NCI-H146 (cell line): Measurements from ENCODE around the gene SLC35F3.
"Not testable (repeated sequence)": the region's sequence is repeated elsewhere in the genome, so short reads cannot be mapped to it uniquely, and the experiment has no call there.

Source experiments
- DNase-seq: peaks from one replicate; lab custom pipeline; 2025; lab: John Stamatoyannopoulos, UW

The SLC35F3 gene

DNA sequence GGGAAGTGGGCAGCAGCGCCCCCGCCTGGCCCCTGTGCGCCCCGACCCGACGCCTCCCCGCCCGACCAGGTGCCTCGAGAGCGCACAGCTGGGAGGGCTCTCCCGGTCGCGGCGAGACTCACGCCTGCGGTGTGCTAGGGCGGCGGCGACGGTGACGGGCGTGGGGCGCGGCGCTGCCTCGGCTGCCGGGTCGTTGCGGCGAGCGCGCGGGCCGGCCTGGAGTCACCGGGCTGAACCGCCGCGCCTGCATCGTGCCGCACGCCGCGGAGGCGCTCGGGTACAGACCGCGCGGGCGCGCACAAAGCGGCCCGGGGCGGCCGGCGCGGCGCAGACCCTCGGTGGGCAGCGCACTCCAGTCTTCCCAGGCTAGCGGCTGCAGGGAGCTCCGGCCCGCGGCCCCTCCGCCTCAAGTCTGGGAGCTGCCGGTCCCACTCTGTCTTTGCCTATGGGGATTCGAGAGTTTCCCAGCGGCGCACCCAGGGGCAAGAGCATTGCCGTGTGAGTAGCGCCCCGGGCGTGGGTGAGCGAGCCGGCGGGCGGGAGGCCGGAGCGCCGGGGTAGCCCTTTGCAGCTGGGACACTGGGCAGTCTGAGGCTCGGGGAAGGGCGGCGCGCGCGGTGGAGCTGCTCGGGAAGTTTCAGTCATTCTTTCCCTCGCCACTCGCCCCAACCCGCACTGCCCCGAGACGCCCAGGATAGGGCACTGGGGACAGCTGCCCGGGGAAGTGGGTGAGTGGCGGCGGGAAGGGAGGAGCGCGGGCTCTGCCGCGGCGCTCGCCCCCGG is at the start of gene SLC35F3:
Gene SLC35F3 (plus strand): TSS at position 44 of the 783 bp plus-strand sequence.
- no peak for DNase-seq

- no peak for DNase-seq
Observed at GRCh38 chr1:233859446-233859845, 45.0 kb upstream of the SLC35F3 start.

DNA sequence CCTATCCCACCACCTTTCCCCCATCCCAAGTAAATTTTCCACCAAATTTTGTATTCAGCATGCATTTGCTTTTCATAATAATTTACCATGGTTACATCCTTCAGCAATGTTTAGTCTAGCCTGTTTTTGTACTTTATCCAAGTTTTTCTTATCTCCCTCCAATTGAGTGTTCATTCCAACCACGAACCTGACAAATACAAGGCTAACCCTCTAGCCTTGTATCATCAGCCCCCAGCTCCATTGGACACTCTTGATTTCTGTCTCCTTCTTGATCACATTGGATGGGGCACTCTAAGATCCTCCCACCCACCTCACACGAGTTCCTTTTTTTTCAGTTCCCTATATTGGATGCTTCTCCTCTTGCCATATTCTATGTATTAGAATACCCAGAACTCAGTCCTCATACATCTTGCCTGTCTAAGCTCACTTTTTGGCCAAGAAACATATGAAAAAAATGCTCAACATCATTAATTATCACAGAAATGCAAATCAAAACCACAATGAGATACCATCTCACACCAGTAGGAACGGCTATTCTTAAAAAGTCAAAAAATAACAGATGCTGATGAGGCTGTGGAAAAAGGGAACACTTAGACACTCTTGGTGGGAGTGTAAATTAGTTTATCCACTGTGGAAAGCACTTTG is 40.5 kb upstream of the SLC35F3 start:
- no peak for DNase-seq

DNA sequence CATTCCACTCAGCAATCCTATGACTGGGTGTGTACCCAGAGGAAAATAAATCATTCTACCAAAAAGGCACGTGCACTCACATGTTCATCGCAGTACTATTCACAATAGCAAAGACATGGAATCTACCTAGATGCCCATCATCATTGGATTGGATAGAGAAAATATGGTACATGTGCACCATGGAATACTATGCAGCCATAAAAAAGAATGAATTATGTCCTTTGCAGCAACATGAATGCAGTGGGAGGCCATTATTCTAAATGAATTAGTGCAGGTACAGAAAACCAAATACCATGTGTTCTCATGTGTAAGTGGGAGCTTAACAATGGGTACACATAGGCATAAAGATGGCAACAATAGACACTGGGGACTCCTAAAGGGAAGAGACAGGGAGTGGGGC is 39.9 kb upstream of the SLC35F3 start:
- DNase-seq = no peak

DNA sequence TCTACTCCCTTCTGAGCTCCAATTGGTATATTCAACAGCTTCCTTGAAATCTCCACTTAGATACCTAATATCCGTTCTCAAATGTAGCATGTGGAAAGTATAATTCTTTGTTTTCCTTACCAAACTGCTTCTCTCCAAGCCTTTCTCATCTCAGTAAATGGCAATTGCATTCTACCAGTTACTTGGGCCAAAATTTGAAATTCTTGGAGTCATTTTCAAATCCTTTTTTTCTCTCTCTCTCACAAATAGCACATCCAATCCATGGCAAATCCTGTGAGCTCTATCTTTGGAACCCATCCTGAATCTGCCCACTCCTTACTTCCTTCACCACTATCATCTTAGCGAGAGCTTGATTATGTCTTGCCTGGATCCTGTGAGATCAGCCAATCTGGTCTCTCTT is 39.3 kb upstream of the SLC35F3 start:
- DNase-seq = no peak

- no peak for DNase-seq
Observed at GRCh38 chr1:233865902-233866301, 38.6 kb upstream of the SLC35F3 start.

DNA sequence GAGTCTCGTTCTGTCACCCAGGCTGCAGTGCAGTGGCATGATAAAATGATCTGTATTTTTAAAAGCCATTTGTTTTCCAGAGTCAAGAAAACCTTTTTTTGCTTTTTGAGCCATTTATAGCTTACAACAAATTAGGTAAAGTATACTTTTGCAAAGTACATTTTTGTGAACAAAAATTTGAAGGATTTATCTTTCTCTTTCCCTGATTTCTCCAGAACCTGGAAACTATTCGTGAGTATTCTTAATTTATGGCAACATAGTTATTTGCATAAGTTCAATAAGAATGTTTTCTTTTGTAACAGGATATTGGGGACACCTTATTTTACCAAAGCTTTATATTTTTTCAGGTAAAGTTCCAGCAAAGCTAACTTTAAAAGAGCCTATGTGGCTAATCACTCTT is 37.4 kb upstream of the SLC35F3 start:
- no peak for DNase-seq

- no peak for DNase-seq
Observed at GRCh38 chr1:233868461-233868860, 36.0 kb upstream of the SLC35F3 start.

- DNase-seq = no peak
Observed at GRCh38 chr1:233869680-233870079, 34.8 kb upstream of the SLC35F3 start.

GRCh38 chr1:233873666-233874065 is 30.8 kb upstream of the SLC35F3 start:
- no peak for DNase-seq

DNA sequence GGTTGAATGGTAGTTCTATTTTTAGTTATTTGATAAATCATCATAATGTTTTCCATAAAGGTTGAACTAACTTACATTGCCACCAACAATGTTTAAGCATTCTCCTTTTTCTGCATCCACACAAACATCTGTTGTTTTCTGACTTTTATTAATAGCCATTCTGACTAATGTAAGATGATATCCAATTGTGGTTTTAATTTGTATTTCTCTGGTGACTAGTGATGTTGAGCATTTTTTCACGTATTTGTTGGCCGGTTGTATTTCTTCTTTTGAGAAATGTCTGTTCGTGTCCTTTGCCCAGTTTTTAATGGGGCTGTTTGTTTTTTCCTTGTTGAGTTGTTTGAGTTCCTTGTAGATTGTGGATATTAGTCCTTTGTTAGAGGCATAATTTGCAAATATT is 24.6 kb upstream of the SLC35F3 start:
- no peak for DNase-seq

GRCh38 chr1:233883671-233884070 is 20.8 kb upstream of the SLC35F3 start:
- no peak for DNase-seq

- DNase-seq = no peak
Observed at GRCh38 chr1:233884461-233885151, 19.9 kb upstream of the SLC35F3 start.

- DNase-seq = no peak
Observed at GRCh38 chr1:233885196-233885920, 19.1 kb upstream of the SLC35F3 start.

DNA sequence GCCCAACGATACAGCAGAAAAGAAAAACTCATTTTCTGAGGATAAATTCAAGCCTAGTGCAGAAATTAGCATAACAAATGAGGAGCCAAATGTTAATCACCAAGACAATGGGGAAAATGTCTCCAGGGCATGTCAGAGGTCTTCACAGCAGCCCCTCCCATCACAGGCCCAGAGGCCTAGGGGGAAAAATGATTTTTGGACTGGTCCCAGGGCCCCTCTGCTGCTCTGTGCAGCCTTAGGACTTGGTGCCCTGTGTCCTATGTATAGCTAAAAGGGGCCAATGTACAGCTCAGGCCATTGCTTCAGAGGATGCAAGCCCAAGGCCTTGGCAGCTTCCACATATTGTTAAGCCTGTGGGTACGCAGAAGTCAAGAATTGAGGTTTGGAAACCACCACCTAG is 13.3 kb upstream of the SLC35F3 start:
- DNase-seq = not testable (repeated sequence)

DNA sequence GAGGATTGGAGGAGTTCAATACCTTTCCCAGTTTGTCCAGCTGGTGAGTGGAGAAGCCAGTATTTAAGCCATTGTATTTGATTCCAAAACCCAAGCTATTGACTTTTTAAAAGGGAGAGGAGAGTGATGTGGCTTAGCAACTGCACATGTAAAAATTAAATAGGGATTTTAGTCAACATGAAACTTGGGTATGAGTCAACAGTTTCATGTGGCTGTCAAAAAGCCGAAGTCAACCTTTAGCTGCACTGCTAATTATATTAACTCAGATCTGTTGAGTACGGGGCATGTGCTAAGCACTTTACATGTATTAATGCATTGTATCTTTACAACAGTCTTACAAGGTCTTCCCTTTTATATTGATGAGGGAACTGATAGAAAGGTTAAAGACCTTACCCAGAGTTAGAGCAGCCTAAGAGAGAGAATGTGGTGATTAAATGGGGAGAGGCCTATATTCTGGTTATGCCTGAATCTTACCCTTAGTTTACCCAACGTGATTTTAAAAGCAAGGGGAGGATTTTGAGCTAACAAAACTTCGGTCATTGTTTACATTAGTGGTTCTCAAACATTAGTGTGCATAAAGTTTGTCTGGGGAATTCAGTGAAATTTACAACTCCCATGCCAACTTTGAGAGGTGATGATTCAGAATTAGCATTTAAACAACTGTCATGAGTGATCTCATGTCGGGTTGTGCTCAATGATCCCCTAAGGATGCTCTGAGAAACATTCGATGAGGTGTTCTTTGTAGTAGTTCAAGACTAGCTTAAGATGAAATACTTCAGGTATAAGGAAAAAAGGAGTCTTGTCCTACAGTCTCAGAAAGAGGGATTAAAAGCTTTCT is 6.9 kb upstream of the SLC35F3 start:
- no peak for DNase-seq

- DNase-seq = no peak
Observed at GRCh38 chr1:233901495-233901894, 3.0 kb upstream of the SLC35F3 start.

DNA sequence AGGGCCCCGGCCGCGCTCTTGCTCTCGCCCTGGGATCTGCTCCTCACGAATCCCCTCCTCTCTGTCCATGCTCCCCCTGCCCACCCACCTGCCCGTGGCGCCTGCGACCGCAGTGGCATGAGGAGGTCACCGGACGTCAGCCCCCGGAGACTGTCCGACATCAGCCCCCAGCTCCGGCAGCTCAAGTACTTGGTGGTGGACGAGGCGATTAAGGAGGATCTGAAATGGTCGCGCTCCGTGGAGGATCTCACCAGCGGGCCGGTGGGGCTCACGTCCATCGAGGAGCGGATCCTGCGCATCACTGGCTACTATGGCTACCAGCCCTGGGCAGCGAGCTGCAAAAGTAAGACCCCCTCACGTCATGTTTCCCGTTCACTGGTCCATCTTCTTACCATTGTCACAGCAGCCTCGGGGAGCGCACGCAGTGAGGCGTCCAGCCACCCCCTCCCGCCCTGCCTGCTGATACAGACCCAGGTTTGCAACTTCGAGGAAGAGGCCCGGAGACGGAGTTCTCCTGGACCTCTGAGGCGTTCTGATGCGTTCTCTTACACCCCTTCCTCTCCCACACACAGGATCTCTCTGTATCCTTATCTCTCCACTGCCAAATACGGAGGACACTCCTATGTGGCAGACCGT is 1.1 kb downstream of the SLC35F3 start:
- DNase-seq = no peak

- no peak for DNase-seq
Observed at GRCh38 chr1:233907151-233907550, 2.7 kb downstream of the SLC35F3 start.

- DNase-seq = no peak
Observed at GRCh38 chr1:233908092-233908491, 3.6 kb downstream of the SLC35F3 start.

GRCh38 chr1:233909195-233909594 is 4.7 kb downstream of the SLC35F3 start:
- no peak for DNase-seq
